GM12874 (cell line): Measurements from ENCODE around the gene CD248.

Source experiments
- TF ChIP-seq, protein P1 (sequence below): IDR thresholded peaks from 2 replicates; pipeline ENCODE4 v1.5.1; 2011; ENCODE audit warnings: low read depth, mild to moderate bottlenecking, control low read depth, low read length, moderate library complexity; ENCODE audit not compliant: insufficient read depth

Gene CD248

DNA sequence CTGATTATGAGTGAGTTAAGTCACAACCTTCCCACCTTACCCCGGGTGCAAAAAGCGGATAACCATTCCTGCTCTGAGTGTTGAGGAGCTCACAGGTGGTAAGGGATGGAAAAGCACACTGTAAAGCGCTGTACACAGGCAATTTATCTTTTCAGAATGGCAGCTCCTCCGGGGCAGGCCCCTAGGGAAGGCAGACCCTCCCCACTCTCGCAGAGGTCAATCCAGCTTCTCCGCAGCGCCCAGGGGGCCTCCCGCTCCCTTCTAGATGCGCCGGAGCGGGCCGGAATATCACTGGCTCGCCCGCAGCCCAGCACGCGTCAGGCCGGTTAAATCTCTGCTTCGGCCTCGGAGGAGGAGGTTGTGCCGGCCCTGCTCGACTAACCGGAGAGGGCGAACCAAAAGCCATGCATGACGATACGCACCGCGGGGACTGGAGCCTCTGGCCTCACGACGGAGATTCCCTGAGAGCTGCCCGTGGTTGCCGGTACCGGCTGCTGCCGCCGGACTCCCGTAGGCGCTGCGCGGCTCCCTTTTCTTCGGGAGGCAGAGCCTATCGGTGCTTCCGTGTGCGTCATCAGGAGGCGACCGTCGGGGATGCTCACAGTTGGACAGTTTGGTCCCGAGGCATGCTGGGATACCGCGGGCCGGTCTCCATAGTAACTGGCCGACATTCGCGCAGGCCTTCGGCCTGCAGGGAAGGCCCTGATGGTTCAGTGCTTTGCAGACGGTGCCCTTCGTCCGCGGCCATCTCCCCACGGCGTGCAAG, 27.9 kb upstream of the CD248 start, which contains the start of gene BRMS1:
TSS of gene BRMS1 (minus strand) at position 555 of the 766 bp plus-strand sequence. CDS start 2,870 bp downstream, outside the sequence.
- TF ChIP-seq, protein P1, sequence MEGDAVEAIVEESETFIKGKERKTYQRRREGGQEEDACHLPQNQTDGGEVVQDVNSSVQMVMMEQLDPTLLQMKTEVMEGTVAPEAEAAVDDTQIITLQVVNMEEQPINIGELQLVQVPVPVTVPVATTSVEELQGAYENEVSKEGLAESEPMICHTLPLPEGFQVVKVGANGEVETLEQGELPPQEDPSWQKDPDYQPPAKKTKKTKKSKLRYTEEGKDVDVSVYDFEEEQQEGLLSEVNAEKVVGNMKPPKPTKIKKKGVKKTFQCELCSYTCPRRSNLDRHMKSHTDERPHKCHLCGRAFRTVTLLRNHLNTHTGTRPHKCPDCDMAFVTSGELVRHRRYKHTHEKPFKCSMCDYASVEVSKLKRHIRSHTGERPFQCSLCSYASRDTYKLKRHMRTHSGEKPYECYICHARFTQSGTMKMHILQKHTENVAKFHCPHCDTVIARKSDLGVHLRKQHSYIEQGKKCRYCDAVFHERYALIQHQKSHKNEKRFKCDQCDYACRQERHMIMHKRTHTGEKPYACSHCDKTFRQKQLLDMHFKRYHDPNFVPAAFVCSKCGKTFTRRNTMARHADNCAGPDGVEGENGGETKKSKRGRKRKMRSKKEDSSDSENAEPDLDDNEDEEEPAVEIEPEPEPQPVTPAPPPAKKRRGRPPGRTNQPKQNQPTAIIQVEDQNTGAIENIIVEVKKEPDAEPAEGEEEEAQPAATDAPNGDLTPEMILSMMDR, result no peak

DNA sequence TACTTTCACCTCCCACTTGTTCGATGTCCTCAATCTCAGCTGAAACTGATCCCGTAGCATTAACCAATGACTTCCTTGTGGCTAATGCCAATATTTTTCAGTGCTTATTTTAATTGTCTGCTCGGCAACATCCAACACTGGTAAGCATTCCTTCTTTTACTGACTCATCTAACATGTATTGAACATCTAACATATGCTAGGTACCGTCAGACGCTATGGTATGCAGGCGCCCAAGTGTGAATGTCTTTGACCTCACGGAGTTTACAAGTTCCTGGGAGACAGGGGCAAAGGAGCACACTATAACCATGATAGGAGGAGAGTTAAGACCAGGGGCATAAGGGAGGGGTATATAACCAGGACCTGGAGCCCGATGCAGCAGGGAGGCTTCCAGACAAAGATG, 26.3 kb upstream of the CD248 start:
- TF ChIP-seq, protein P1, result no peak

DNA sequence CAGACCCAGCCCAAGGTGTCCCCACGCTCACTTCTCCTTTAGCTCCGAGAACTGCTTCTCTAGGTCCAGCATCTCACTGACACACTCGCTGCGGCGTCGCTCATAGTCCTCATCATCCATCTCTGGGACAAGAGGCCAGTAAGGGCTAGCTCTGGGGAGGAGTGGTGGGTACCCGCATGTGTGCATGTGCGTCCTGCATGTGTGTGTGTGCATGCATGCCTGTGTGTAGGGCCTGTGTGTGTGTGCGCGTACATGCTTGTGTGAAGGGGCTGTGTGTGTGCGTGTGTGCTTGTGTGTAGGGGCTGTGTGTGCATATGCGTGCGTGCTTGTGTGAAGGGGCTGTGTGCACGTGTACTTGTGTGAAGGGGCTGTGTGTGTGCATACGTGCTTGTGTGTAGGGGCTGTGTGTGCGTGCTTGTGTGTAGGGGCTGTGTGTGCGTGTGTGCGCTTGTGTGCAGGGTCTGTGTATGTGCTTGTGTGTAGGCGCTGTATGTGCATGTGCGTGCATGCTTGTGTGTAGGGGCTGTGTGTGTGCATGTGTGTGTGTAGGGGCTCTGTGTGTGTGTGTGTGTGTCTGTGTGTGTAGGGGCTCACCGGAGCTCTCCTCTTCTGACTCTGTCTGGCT, 24.8 kb upstream of the CD248 start:
- TF ChIP-seq, protein P1, result no peak

DNA sequence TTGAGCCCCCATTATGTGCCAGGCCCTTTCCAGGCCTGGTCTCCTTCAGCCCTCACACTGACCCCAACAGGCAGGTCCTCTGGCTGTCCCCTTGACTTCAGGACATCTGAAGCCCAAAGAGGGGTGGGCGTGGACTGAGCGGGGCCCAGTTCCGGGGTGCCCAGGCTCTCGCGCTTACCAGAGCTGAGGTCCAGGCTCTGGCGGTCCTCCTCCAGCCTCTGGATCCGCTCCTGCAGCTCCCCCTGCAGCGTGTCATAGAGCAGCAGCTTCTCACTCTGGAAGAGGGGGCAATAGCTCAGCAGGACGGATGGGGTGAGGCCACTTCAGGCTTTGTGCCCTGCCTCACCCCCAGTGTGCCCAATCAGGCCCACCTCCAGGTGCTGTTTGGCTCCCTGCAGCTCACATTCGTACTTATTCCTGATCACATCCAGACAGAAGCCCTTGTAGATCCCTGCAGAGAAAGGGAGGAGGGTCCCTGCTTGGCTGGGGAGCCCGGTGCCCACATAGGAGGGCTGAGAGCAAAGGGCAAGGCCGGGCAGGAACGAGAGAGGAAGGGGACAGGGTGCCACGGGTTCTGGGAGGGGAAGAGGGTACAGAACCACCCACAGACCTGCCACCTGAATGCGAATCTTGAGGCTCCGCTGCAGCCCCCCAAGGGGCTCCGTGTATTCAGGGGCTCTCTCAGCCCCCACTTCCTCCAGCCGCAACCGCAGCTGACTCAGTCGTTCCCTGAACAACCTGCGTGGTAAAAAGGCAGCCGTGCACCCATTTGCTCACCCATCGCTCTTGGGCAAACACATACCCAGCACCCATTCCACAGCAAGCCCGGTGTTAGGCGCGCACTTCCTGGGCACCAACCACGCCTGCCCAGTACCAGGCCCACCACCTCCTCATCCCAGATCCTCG, 24.0 kb upstream of the CD248 start:
- TF ChIP-seq, protein P1, result no peak

DNA sequence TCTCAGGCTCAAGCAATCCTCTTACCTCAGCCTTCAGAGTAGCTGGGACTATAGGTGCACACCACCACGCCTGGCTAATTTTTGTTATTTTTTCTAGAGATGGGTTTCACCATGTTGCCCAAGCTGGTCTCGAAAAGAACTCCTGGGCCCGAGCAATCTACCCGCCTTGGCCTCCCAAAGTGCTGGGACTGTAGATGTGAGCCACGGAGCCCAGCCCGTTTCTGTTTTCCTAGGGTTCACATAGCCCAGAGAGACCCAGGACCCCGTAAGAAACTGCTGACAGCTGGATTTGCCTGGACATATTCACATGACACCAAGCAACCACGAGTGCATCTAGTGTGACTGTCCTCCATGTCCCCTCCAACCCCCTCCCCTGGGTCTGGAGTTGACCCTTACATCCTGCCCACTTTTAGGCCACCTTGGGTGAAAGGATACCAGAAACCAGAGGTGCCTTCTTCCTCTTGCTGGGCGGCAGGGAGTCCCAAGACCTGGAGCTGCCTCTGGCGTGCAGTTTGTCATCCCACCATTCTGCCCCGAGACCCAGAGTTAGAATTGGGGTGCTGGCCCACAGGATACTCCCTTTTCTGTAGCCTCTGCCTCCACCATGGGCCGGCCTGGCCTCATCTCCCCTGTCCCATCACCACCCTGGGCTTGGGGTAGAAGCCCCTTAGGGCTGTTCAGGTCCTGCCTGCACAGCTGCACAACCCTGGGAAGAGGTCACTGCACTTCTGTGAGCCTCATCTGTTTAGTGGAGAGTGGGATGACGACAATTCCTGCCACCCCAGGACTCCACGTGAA, 23.0 kb upstream of the CD248 start:
- TF ChIP-seq, protein P1, result no peak

DNA sequence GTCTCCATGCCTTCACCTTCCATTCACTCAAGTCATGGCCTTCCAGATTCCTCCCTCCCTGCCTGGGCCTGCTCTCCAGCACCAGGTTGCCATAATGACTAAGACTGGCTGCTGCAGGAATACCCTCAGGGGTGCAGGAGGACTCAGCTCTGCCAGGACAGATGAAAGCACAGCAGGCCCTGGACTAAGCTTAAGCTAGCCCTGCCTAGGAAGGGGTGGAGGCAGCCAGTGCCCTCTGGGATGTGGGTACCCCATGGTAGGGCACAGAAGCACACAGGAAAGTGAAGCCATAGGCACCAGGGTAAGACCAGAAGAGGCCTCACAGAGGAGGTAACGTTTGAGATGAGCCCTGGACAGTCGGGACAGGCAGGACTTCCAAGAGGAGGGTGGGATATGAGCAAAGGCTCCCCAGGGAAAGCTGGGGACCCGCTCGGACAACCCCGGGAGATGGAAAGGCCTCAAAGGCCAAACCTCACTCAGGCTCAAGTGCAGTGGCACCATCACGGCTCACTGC, 22.4 kb upstream of the CD248 start:
- TF ChIP-seq, protein P1, result no peak
